GM12891 (cell line): ENCODE data around the gene ATG10.

ENCODE experiments used
- PAX5 ChIP-seq: IDR thresholded peaks from 2 replicates; pipeline ENCODE4 v1.6.1; 2011; ENCODE audit warnings: low read length, moderate library complexity, mild to moderate bottlenecking; ENCODE audit not compliant: insufficient read depth, severe bottlenecking
- POLR2A ChIP-seq: IDR thresholded peaks from 2 replicates; pipeline ENCODE4 v1.6.1; 2011; ENCODE audit warnings: low read depth, low read length, control low read depth
- POLR2AphosphoS5 ChIP-seq: IDR thresholded peaks from 2 replicates; pipeline ENCODE4 v1.6.1; 2011; ENCODE audit warnings: low read depth, low read length, control low read depth

GRCh38 chr5:81972492-81972783 lies 615 bp downstream of the ATG10 start:
- TF ChIP-seq POLR2A = no peak
- TF ChIP-seq POLR2AphosphoS5 = no peak
- TF ChIP-seq PAX5 = no peak
